Caco-2 (cell line): ENCODE data around the gene SCAMP1. TPM values are rescaled to one million over a fixed set of nuclear protein-coding genes. Genes with fewer than 3 reads are reported as not detected.

Experiments used
- BruUV-seq: library from RNA; stranded (reverse); fragments of 400-500 nt; replicated peaks from 2 replicates; lab custom pipeline; 2021; lab: Mats Ljungman, UMichigan
- CTCF ChIA-PET: fragments of 300-600 bp; sonication (Branson Sonifier 250); formaldehyde crosslinking; loops from one replicate; lab custom pipeline; 2022; ENCODE audit warnings: antibody characterized with exemption; lab: Charles Lee
- POLR2A ChIA-PET: fragments of 300-600 bp; sonication (Branson Sonifier 250); formaldehyde crosslinking; loops from one replicate; lab custom pipeline; 2022; ENCODE audit warnings: antibody characterized with exemption; lab: Charles Lee
- DNase-seq, 2 experiments: peaks; one replicate each; pipeline versions ENCODE4 v3.0.0 to v3.0.0-alpha.2; 2020 to 2022
- H3K27me3 ChIP-seq: replicated peaks from 2 replicates; pipeline ENCODE4 v1.6.0; 2011; ENCODE audit warnings: low read length; ENCODE audit not compliant: control insufficient read depth, insufficient read depth
- H3K36me3 ChIP-seq: 2 replicates; pipeline ENCODE4 v1.5.1; 2011; ENCODE audit warnings: low read length; ENCODE audit not compliant: control insufficient read depth, insufficient read depth
- H3K4me1 ChIP-seq: fragments of 250-450 bp; sonication (Bioruptor Pico); 2 replicates; pipeline ENCODE4 v1.5.1; 2020; ENCODE audit warnings: mild to moderate bottlenecking
- H3K4me3 ChIP-seq: 2 replicates; pipeline ENCODE4 v1.5.1; 2011; ENCODE audit warnings: low read depth, mild to moderate bottlenecking, control low read depth, low read length
- H3K9me3 ChIP-seq: fragments of 250-450 bp; sonication (Bioruptor Pico); 2 replicates; pipeline ENCODE4 v1.5.1; 2020; ENCODE audit warnings: mild to moderate bottlenecking, moderate library complexity
- H3K27ac Mint-ChIP-seq: one replicate; pipeline ENCODE4 v1.8.0; 2022; ENCODE audit warnings: mixed read lengths; ENCODE audit not compliant: unreplicated experiment
- H3K27me3 Mint-ChIP-seq: one replicate; pipeline ENCODE4 v1.8.0; 2022; ENCODE audit warnings: mixed read lengths; ENCODE audit not compliant: insufficient read depth, unreplicated experiment
- H3K36me3 Mint-ChIP-seq: one replicate; pipeline ENCODE4 v1.8.0; 2022; ENCODE audit warnings: mild to moderate bottlenecking, mixed read lengths; ENCODE audit not compliant: insufficient read depth, unreplicated experiment
- H3K4me1 Mint-ChIP-seq: one replicate; pipeline ENCODE4 v1.8.0; 2022; ENCODE audit warnings: low read depth, mixed read lengths; ENCODE audit not compliant: unreplicated experiment
- H3K4me3 Mint-ChIP-seq: one replicate; pipeline ENCODE4 v1.8.0; 2022; ENCODE audit warnings: mild to moderate bottlenecking, moderate library complexity, mixed read lengths; ENCODE audit not compliant: unreplicated experiment
- H3K9me3 Mint-ChIP-seq: one replicate; pipeline ENCODE4 v1.8.0; 2022; ENCODE audit warnings: mixed read lengths; ENCODE audit not compliant: unreplicated experiment
- intact Hi-C: fragments of 100-400 bp; cut with micrococcal nuclease; formaldehyde crosslinking; loops from one replicate; pipeline ENCODE4 v1.10.0; 2022; ENCODE audit not compliant: unreplicated experiment
- total RNA-seq: library from RNA; stranded (reverse); gene quantifications from 2 replicates; pipeline ENCODE4 v1.2.3, GENCODE V29; 2022
- TF ChIP-seq, protein P1 (sequence below), 2 experiments: fragments of 200-600 bp in 1 of 2; IDR thresholded peaks; 1 replicate in 1 of 2; 2 replicates in 1 of 2; pipeline versions ENCODE4 v1.5.1 to v1.8.0; 2011 to 2022; ENCODE audit warnings: antibody characterized with exemption in 1 of 2, control low read depth in 1 of 2, inconsistent platforms in 1 of 2, low read depth in 1 of 2, low read length in 1 of 2, mild to moderate bottlenecking in 1 of 2, moderate library complexity in 1 of 2; ENCODE audit not compliant: insufficient read depth in 1 of 2, severe bottlenecking in 1 of 2, unreplicated experiment in 1 of 2

SCAMP1 gene
- total RNA-seq, 1 experiment from 2014 or later, result 21.3 TPM

DNA sequence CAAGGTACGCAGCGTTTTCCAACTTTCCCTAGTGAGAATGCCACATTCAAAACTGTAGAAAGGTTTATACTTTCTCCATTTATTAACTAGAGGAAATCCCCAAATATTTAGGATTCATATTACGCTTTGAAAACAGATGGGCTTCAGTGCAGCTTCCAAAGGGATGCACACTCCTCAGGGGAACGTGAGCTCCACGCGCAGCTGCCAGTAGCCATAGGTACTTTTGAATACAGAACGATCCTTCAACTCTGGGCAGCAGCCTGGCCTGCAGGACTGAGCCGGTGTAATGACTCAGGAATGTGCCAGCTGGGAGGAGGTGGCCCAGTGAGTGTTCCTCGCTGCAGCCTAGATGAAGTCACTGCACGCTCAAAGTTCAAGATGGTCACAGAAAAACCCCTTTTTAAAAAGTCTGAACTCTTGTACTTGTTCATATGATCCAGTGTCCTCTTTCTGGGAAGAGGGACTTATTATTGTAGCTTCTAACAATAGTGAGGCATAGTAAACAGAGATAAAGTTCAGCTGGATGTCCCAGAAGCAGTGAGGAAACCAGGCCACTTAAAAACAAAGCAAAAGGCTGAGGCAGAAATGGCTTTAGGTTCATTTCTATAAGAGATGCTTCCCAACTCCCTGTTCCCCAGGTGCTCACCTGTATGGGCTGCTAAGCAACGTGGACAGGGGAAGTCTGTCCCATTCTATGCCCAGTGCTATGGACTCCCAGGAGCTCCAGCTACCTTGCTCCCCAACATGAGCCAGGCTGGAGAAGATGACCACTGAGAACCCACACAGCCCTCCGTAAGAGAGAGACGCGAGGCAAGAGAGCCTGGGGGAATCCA lies 158.2 kb downstream of the SCAMP1 start:
- Histone ChIP-seq H3K27me3 (no peaks in the 10 kb centered on the region), H3K4me1 (peaks cover 31% of the 10 kb centered on the region), H3K9me3 (no peaks in the 10 kb centered on the region), H3K4me3 (no peak overlapping the region), H3K36me3 (0 out of 2 replicates have a peak, but pooled peaks cover 1% of the 10 kb centered on the region)
- ChIA-PET CTCF (interaction anchor here (0.9 to 1.0 kb wide), 3 partner anchors 15 to 158 kb away, joined by 3 read pairs; partner anchors contain the start of gene SCAMP1), POLR2A (no interaction called here)
- Mint-ChIP-seq H3K36me3 (peaks cover 15% of the 10 kb centered on the region), H3K4me3 (no peak overlapping the region), H3K4me1 (peaks cover 15% of the 10 kb centered on the region), H3K27me3 (no peaks in the 10 kb centered on the region), H3K9me3 (no peaks in the 10 kb centered on the region), H3K27ac (peak overlapping the region; percentile 86)
- DNase-seq, result peak; percentile 65 to 71
- intact Hi-C loops, result loop anchor here (1.0 kb wide), 3 partner anchors 10 to 19 kb away; no protein-coding TSS in a partner anchor
- no TSS peak for BruUV-seq
- TF ChIP-seq, protein P1, sequence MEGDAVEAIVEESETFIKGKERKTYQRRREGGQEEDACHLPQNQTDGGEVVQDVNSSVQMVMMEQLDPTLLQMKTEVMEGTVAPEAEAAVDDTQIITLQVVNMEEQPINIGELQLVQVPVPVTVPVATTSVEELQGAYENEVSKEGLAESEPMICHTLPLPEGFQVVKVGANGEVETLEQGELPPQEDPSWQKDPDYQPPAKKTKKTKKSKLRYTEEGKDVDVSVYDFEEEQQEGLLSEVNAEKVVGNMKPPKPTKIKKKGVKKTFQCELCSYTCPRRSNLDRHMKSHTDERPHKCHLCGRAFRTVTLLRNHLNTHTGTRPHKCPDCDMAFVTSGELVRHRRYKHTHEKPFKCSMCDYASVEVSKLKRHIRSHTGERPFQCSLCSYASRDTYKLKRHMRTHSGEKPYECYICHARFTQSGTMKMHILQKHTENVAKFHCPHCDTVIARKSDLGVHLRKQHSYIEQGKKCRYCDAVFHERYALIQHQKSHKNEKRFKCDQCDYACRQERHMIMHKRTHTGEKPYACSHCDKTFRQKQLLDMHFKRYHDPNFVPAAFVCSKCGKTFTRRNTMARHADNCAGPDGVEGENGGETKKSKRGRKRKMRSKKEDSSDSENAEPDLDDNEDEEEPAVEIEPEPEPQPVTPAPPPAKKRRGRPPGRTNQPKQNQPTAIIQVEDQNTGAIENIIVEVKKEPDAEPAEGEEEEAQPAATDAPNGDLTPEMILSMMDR (IDR thresholded peaks at IDR 0.05; ENCODE audit: insufficient read depth in 1 of 2, low read depth in 1 of 2, low read length in 1 of 2, severe bottlenecking in 1 of 2, unreplicated experiment in 1 of 2), result no peak

DNA sequence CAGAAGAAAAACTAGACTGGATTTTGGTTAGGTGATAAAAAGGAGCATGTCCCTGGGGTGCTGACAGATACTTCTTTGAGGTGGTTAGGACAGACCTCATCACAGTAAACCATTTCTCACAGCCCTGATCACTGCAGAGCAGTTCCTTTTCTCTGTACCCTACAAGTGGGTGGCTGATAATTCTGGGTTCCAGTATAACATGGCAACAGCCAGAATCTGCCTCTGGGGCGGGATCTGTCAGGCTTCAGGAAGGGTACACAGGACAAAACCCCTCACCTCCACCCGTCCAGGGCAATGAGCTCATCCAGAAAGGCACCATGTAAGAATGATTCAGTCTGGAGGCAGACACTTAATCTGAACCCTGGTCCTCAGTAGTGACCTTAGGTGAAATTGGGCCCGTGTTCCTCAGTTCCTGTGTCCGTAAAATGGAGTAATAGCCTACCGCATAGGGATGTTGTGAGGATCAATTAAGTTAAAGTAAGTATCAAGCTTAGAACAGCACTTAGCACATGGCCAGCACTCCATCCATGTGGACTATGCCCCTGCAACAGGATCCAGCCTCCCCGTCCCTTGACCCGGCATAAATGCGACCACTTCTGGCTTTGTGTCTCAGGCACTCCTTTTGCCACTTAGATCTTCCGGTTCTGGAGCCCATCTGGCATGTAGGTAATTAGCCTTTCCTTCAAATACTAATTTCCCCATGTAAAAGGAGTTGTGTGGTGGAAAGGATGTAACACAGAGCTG lies 159.0 kb downstream of the SCAMP1 start:
- Mint-ChIP-seq H3K9me3 (no peaks in the 10 kb centered on the region), H3K27ac (peak overlapping the region; percentile 86), H3K36me3 (peaks cover 17% of the 10 kb centered on the region), H3K4me3 (no peak overlapping the region), H3K27me3 (no peaks in the 10 kb centered on the region), H3K4me1 (peaks cover 15% of the 10 kb centered on the region)
- ChIA-PET POLR2A (no interaction called here), CTCF (interaction anchor here (0.5 to 1.0 kb wide), 5 partner anchors 14 to 159 kb away, joined by 3 to 4 read pairs (median 3); partner anchors contain the start of gene SCAMP1)
- TF ChIP-seq, protein P1 (IDR thresholded peaks at IDR 0.05; ENCODE audit: insufficient read depth in 1 of 2, low read depth in 1 of 2, low read length in 1 of 2, severe bottlenecking in 1 of 2, unreplicated experiment in 1 of 2), result no peak
- no peak for DNase-seq
- Histone ChIP-seq H3K36me3 (peaks cover 1% of the 10 kb centered on the region; the same call in 1 of the 2 replicates), H3K27me3 (no peaks in the 10 kb centered on the region), H3K4me3 (no peak overlapping the region), H3K9me3 (no peaks in the 10 kb centered on the region), H3K4me1 (peaks cover 31% of the 10 kb centered on the region)
- intact Hi-C loops, result no loop called here
- no TSS peak for BruUV-seq

DNA sequence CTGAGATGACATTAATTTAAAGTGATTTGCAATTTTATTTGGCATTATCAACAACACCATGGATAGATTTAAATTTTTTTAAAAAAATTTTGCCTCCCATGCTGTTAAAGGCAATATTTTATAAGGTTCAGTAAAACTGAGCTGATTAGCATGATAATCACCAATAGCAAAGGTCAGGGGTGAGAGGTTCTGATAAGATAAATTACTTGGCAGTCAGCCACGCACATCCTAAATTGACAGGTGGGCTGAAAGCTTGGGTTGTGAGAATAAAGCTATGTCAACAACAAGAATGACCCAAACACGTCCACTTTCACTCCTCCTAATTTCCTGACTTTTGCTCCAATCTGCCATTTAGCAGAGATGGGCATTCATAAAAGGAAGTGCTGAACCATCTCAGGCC lies 161.0 kb downstream of the SCAMP1 start:
- H3K4me1 Mint-ChIP-seq, result peaks cover 10% of the 10 kb centered on the region

More for the DNA sequence above, 161.0 kb downstream of the SCAMP1 start:
- Histone ChIP-seq H3K9me3 (no peaks in the 10 kb centered on the region), H3K4me1 (peaks cover 31% of the 10 kb centered on the region), H3K36me3 (peaks cover 3% of the 10 kb centered on the region; the same call in 1 of the 2 replicates), H3K27me3 (no peaks in the 10 kb centered on the region), H3K4me3 (no peak overlapping the region)
- intact Hi-C loops, result no loop called here
- DNase-seq, result no peak
- CTCF ChIA-PET, result no interaction called here
- Mint-ChIP-seq H3K36me3 (peaks cover 12% of the 10 kb centered on the region), H3K27me3 (no peaks in the 10 kb centered on the region), H3K4me3 (no peak overlapping the region), H3K9me3 (no peaks in the 10 kb centered on the region), H3K27ac (no peak overlapping the region)
- POLR2A ChIA-PET, result no interaction called here
- no TSS peak for BruUV-seq
- TF ChIP-seq, protein P1 (IDR thresholded peaks at IDR 0.05; ENCODE audit: insufficient read depth in 1 of 2, low read depth in 1 of 2, low read length in 1 of 2, severe bottlenecking in 1 of 2, unreplicated experiment in 1 of 2), result no peak
